Measurements from ENCODE around the gene EEF1E1.
A peak's percentile ranks its signal among the peaks of the same experiment; 100 is the strongest.

Gene EEF1E1

GRCh38 chr6:8087870-8088754 is 14.2 kb downstream of the EEF1E1 start:
- no peak for DNase-seq (ENCODE audit: low read depth, low spot score)

GRCh38 chr6:8086755-8087306 is 15.5 kb downstream of the EEF1E1 start:
- no peak for DNase-seq (ENCODE audit: low read depth, low spot score)

- peak; percentile 54 for DNase-seq (ENCODE audit: low read depth, low spot score)
These were observed 17.3 kb downstream of the EEF1E1 start for GRCh38 chr6:8085053-8085511.

- no peak for DNase-seq (ENCODE audit: low read depth, low spot score)
These were observed 17.8 kb downstream of the EEF1E1 start for GRCh38 chr6:8084586-8084985.

- no peak for DNase-seq (ENCODE audit: low read depth, low spot score)
These were observed 19.1 kb downstream of the EEF1E1 start for GRCh38 chr6:8082954-8083858.

GRCh38 chr6:8082572-8082953 is 19.8 kb downstream of the EEF1E1 start:
- DNase-seq (ENCODE audit: low read depth, low spot score), result no peak

- no peak for DNase-seq (ENCODE audit: low read depth, low spot score)
These were observed 21.8 kb downstream of the EEF1E1 start for GRCh38 chr6:8080362-8081151.

- DNase-seq (ENCODE audit: low read depth, low spot score), result no peak
These were observed 23.2 kb downstream of the EEF1E1 start for GRCh38 chr6:8079126-8079525.

- DNase-seq (ENCODE audit: low read depth, low spot score), result no peak
These were observed 24.4 kb downstream of the EEF1E1 start for GRCh38 chr6:8077991-8078390.

GRCh38 chr6:8075704-8076103 is 26.6 kb downstream of the EEF1E1 start:
- no peak for DNase-seq (ENCODE audit: low read depth, low spot score)

- no peak for DNase-seq (ENCODE audit: low read depth, low spot score)
These were observed 27.2 kb downstream of the EEF1E1 start for GRCh38 chr6:8075185-8075584.

GRCh38 chr6:8074213-8074612 is 28.1 kb downstream of the EEF1E1 start:
- DNase-seq (ENCODE audit: low read depth, low spot score), result no peak

- no peak for DNase-seq (ENCODE audit: low read depth, low spot score)
These were observed 28.6 kb downstream of the EEF1E1 start for GRCh38 chr6:8073758-8074157.

- no peak for DNase-seq (ENCODE audit: low read depth, low spot score)
These were observed 31.6 kb downstream of the EEF1E1 start for GRCh38 chr6:8070718-8071117.

- DNase-seq (ENCODE audit: low read depth, low spot score), result no peak
These were observed 32.6 kb downstream of the EEF1E1 start for GRCh38 chr6:8069631-8070284.

- no peak for DNase-seq (ENCODE audit: low read depth, low spot score)
These were observed 33.2 kb downstream of the EEF1E1 start for GRCh38 chr6:8069151-8069550.

GRCh38 chr6:8066108-8066507 is 36.2 kb downstream of the EEF1E1 start:
- DNase-seq (ENCODE audit: low read depth, low spot score), result no peak

- no peak for DNase-seq (ENCODE audit: low read depth, low spot score)
These were observed 36.8 kb downstream of the EEF1E1 start for GRCh38 chr6:8065519-8065911.

GRCh38 chr6:8064638-8065518 is 37.5 kb downstream of the EEF1E1 start:
- DNase-seq (ENCODE audit: low read depth, low spot score), result no peak

Data from brain pericyte (primary cell).